Lung (tissue), 12 donors: ENCODE measurements around the gene TTLL9. TPM values are rescaled to one million over a fixed set of nuclear protein-coding genes. Genes with fewer than 3 reads are reported as not detected.
"Not testable (repeated sequence)": the region's sequence is repeated elsewhere in the genome, so short reads cannot be mapped to it uniquely, and the experiment has no call there.

Experiments used
- ATAC-seq: fragments of 200-7000 bp; cut with Tn5 transposase; one replicate; pipeline ENCODE4 v1.9.1; 2020; ENCODE audit warnings: moderate number of reproducible peaks; ENCODE audit not compliant: insufficient read depth, low FRiP score
- DNase-seq, 3 donors: peaks; one replicate each; pipeline ENCODE4 v3.0.0-alpha.2; 2013 to 2017
- H3K27ac ChIP-seq, 2 donors: one replicate each; pipeline ENCODE4 v1.5.1; 2013; ENCODE audit warnings: mild to moderate bottlenecking in 2 of 2, moderate library complexity in 2 of 2, control low read depth in 1 of 2, inconsistent platforms in 1 of 2, low read depth in 1 of 2, low read length in 1 of 2
- H3K27me3 ChIP-seq, 3 donors: one replicate each; pipeline ENCODE4 v1.5.1; 2013; ENCODE audit warnings: low read length in 2 of 3; ENCODE audit not compliant: control insufficient read depth in 3 of 3, insufficient read depth in 3 of 3
- H3K36me3 ChIP-seq, 4 donors: one replicate each; pipeline ENCODE4 v1.5.1; 2013; ENCODE audit warnings: low read length in 4 of 4, mild to moderate bottlenecking in 1 of 4, moderate library complexity in 1 of 4; ENCODE audit not compliant: control insufficient read depth in 4 of 4, insufficient read depth in 4 of 4
- H3K4me1 ChIP-seq, 5 donors: one replicate each; pipeline ENCODE4 v1.5.1; 2013; ENCODE audit warnings: low read length in 5 of 5, mild to moderate bottlenecking in 2 of 5, moderate library complexity in 1 of 5; ENCODE audit not compliant: control insufficient read depth in 5 of 5, insufficient read depth in 5 of 5
- H3K4me3 ChIP-seq: one replicate; pipeline ENCODE4 v1.5.1; 2013; ENCODE audit warnings: mild to moderate bottlenecking, control low read depth, moderate library complexity
- H3K9ac ChIP-seq, 2 donors: one replicate each; pipeline ENCODE4 v1.5.1; 2013; ENCODE audit warnings: low read length in 2 of 2, control low read depth in 1 of 2; ENCODE audit not compliant: insufficient read depth in 1 of 2
- H3K9me3 ChIP-seq, 4 donors: one replicate each; pipeline ENCODE4 v1.5.1; 2013; ENCODE audit warnings: low read length in 3 of 4, mild to moderate bottlenecking in 1 of 4, moderate library complexity in 1 of 4; ENCODE audit not compliant: control insufficient read depth in 4 of 4, insufficient read depth in 3 of 4
- WGBS, 2 donors: extraction: QIAGEN DNeasy Blood & Tissue Kit; methylation state at CpG; one replicate each; pipeline ENCODE4 v1.1.7; 2013; 5-methylcytosine and 5-hydroxymethylcytosine counted together
- polyA plus RNA-seq, 2 donors: library from polyadenylated mRNA; stranded (reverse); fragments of 200-250 nt; gene quantifications; one replicate each; pipeline ENCODE4 v1.2.1, GENCODE V29; 2013
- total RNA-seq, 2 donors: library from RNA; depleted of rRNA in 1 of 2; stranded (reverse); fragments of >200 nt in 1 of 2; gene quantifications; one replicate each; pipeline ENCODE4 v1.2.1, GENCODE V29; 2014 to 2021
- TF ChIP-seq, protein P1 (sequence below): IDR thresholded peaks from 2 replicates; pipeline ENCODE4 v1.5.1; 2012; ENCODE audit warnings: mild to moderate bottlenecking; ENCODE audit errors: control extremely low read depth, extremely low read depth
- donor health status: control.
- donor health status: control.
- donor health status: Bipolar disorder and iron deficiency.
- donor health status: healthy.
- donor health status: DM: yes; HTN: yes; CAD: no.

The TTLL9 gene
- total and polyA plus RNA-seq, 4 donors, result 1.9 to 8.9 (median 4.8) TPM

GRCh38 chr20:31924561-31924960, 54.1 kb downstream of the TTLL9 start:
- Histone ChIP-seq H3K27ac (no peak overlapping the region), H3K27me3 (no peaks in the 10 kb centered on the region), H3K36me3 (no peaks in the 10 kb centered on the region), H3K4me3 (no peak overlapping the region), H3K9me3 (peaks cover 0 to 2% (median 0%) of the 10 kb centered on the region in 4 donors), H3K9ac (no peak overlapping the region), H3K4me1 (no peaks in the 10 kb centered on the region)
- 93 to 94% methylated on average over 8 of the region's 8 CpGs for WGBS, 2 donors
- TF ChIP-seq, protein P1, sequence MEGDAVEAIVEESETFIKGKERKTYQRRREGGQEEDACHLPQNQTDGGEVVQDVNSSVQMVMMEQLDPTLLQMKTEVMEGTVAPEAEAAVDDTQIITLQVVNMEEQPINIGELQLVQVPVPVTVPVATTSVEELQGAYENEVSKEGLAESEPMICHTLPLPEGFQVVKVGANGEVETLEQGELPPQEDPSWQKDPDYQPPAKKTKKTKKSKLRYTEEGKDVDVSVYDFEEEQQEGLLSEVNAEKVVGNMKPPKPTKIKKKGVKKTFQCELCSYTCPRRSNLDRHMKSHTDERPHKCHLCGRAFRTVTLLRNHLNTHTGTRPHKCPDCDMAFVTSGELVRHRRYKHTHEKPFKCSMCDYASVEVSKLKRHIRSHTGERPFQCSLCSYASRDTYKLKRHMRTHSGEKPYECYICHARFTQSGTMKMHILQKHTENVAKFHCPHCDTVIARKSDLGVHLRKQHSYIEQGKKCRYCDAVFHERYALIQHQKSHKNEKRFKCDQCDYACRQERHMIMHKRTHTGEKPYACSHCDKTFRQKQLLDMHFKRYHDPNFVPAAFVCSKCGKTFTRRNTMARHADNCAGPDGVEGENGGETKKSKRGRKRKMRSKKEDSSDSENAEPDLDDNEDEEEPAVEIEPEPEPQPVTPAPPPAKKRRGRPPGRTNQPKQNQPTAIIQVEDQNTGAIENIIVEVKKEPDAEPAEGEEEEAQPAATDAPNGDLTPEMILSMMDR, result no peak
- DNase-seq (no peak), ATAC-seq (no peak)

GRCh38 chr20:31925631-31926030, 55.2 kb downstream of the TTLL9 start:
- Histone ChIP-seq H3K27ac (no peak overlapping the region), H3K9me3 (no peaks in the 10 kb centered on the region), H3K9ac (no peak overlapping the region), H3K4me3 (no peak overlapping the region), H3K36me3 (no peaks in the 10 kb centered on the region), H3K4me1 (no peaks in the 10 kb centered on the region), H3K27me3 (no peaks in the 10 kb centered on the region)
- 63 to 86% methylated on average over 9 of the region's 9 CpGs for WGBS, 2 donors
- TF ChIP-seq, protein P1, result no peak
- DNase-seq, result no peak
- no peak for ATAC-seq

DNA sequence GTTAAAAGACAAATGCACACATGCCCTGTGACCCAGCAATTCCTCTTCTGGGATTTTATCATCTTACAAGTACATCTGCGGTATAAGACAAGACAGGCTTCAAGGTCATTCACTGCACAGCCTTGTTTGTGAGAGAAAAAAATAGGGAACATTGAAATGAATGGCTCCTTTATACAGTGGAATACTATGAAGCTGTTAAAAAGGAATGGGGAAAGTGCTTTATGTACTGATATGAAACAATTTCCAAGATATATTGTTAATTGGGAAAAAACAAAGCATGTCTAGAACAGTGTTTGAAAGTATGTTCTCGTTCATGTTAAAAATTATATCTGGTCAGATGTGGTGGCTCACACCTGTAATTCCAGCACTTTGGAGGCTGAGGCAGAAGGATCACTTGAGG, 56.1 kb downstream of the TTLL9 start:
- ATAC-seq (no peak), DNase-seq (no peak)
- TF ChIP-seq, protein P1, result no peak
- no peak overlapping the region for H3K9ac ChIP-seq
- no peak overlapping the region for H3K4me3 ChIP-seq
- no peaks in the 10 kb centered on the region for H3K9me3 ChIP-seq
- H3K4me1 ChIP-seq, result no peaks in the 10 kb centered on the region
- 92 to 95% methylated on average over 2 of the region's 2 CpGs for WGBS, 2 donors
- H3K27me3 ChIP-seq, result no peaks in the 10 kb centered on the region
- H3K36me3 ChIP-seq, result no peaks in the 10 kb centered on the region
- no peak overlapping the region for H3K27ac ChIP-seq

DNA sequence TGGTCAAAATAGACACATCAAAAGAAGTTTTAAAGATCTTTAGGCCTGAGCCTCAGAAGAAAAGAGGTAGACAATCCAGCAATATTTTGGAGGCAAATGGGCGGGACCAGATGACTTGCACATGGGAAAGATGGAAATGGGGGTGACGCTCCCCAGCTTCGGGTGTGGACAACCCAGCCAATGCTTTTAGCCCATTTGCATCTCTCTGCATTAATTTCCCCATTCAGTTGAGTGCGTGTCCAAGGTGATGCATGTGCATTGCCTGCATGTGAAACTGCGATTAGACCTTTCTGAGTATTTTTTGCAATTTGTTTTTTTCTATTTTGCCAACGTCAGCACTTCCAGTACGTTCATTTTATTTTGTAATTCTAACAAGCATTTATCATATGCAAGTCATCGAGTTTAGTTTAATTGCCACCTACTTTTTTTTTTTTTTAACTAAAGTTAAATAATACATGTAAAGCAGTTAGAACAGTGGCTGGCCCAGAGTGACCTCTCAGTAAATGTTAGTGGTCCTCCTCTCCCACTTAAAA, 57.3 kb downstream of the TTLL9 start:
- H3K4me1 ChIP-seq, result no peaks in the 10 kb centered on the region
- no peaks in the 10 kb centered on the region for H3K36me3 ChIP-seq
- H3K27ac ChIP-seq, result no peak overlapping the region
- ATAC-seq, result no peak
- 67 to 78% methylated on average over 8 of the region's 8 CpGs for WGBS, 2 donors
- no peak overlapping the region for H3K9ac ChIP-seq
- H3K27me3 ChIP-seq, result no peaks in the 10 kb centered on the region
- no peak for DNase-seq
- TF ChIP-seq, protein P1, result no peak
- H3K4me3 ChIP-seq, result no peak overlapping the region
- H3K9me3 ChIP-seq, result no peaks in the 10 kb centered on the region

- not testable (repeated sequence) for H3K9me3 ChIP-seq, H3K27me3 ChIP-seq, H3K4me3 ChIP-seq, H3K36me3 ChIP-seq, H3K27ac ChIP-seq, ATAC-seq, H3K4me1 ChIP-seq, DNase-seq, H3K9ac ChIP-seq
- 73 to 90% methylated on average over 4 of the region's 4 CpGs for WGBS, 2 donors
Measured at GRCh38 chr20:31929631-31930030, 59.2 kb downstream of the TTLL9 start.
